Epithelial cell of proximal tubule (primary cell): ENCODE data around the gene GTF3C1. TPM values are rescaled to one million over a fixed set of nuclear protein-coding genes. Genes with fewer than 3 reads are reported as not detected.

Experiments
- DNase-seq: peaks from one replicate; pipeline ENCODE4 v3.0.0-alpha.2; 2011; ENCODE audit warnings: low read depth
- H3K4me3 ChIP-seq: 2 replicates; pipeline ENCODE4 v1.5.1; 2011; ENCODE audit warnings: low read depth, mild to moderate bottlenecking, low read length
- CTCF ChIP-seq: conservative IDR thresholded peaks from 2 replicates; pipeline ENCODE4 v1.5.1; 2012; ENCODE audit warnings: low read depth, mild to moderate bottlenecking, low read length
- total RNA-seq: library from RNA; depleted of rRNA; stranded (reverse); fragments of >200 nt; gene quantifications from 2 replicates; pipeline ENCODE4 v1.2.3, GENCODE V29; 2015

The GTF3C1 gene
- total RNA-seq, 1 donor from 2014 or later = 73.2 TPM

GRCh38 chr16:27470567-27471431, 78.9 kb downstream of the GTF3C1 start:
- no peak for TF ChIP-seq CTCF
- H3K4me3 ChIP-seq = no peak overlapping the region
- no peak for DNase-seq

GRCh38 chr16:27468941-27469531, 80.7 kb downstream of the GTF3C1 start:
- no peak for DNase-seq
- H3K4me3 ChIP-seq = no peak overlapping the region
- TF ChIP-seq CTCF = no peak

- H3K4me3 ChIP-seq = no peak overlapping the region
- no peak for TF ChIP-seq CTCF
Observed at GRCh38 chr16:27465483-27465879, 84.2 kb downstream of the GTF3C1 start.

GRCh38 chr16:27464626-27465482, 84.9 kb downstream of the GTF3C1 start:
- TF ChIP-seq CTCF = no peak
- H3K4me3 ChIP-seq = no peak overlapping the region
- no peak for DNase-seq

More at GRCh38 chr16:27465483-27465879, 84.2 kb downstream of the GTF3C1 start:
- DNase-seq = no peak

GRCh38 chr16:27463741-27464591, 85.7 kb downstream of the GTF3C1 start:
- no peak for DNase-seq
- no peak for TF ChIP-seq CTCF
- no peak overlapping the region for H3K4me3 ChIP-seq
